ENCODE data around the gene SCG2. TPM values are rescaled to one million over a fixed set of nuclear protein-coding genes. Genes with fewer than 3 reads are reported as not detected.

Gene SCG2
- total RNA-seq, 3 donors from 2014 or later = 3.5 to 11.5 (median 4.2) TPM

GRCh38 chr2:223633656-223634055 lies 31.5 kb upstream of the SCG2 start:
- intact Hi-C loops (cut with DNase I, micrococcal nuclease) = no loop called here
- Histone ChIP-seq H3K9me3 (no peaks in the 10 kb centered on the region), H3K4me1 (ENCODE audit: low read depth) (no peaks in the 10 kb centered on the region), H3K36me3 (ENCODE audit: low read depth) (no peaks in the 10 kb centered on the region), H3K4me3 (no peak overlapping the region)
- ATAC-seq (no peak), DNase-seq (no peak)
- TF ChIP-seq CTCF (IDR thresholded peaks at IDR 0.05) = no peak

GRCh38 chr2:223632826-223633225 lies 30.7 kb upstream of the SCG2 start:
- DNase-seq (no peak), ATAC-seq (no peak)
- Histone ChIP-seq H3K4me3 (no peak overlapping the region), H3K9me3 (no peaks in the 10 kb centered on the region), H3K4me1 (ENCODE audit: low read depth) (no peaks in the 10 kb centered on the region), H3K36me3 (ENCODE audit: low read depth) (no peaks in the 10 kb centered on the region)
- intact Hi-C loops (cut with DNase I, micrococcal nuclease) = no loop called here
- no peak for TF ChIP-seq CTCF (IDR thresholded peaks at IDR 0.05)

GRCh38 chr2:223626716-223627115 lies 24.6 kb upstream of the SCG2 start:
- no peak for TF ChIP-seq CTCF (IDR thresholded peaks at IDR 0.05)
- H3K4me3 ChIP-seq = no peak overlapping the region
- ATAC-seq (no peak), DNase-seq (no peak)
- intact Hi-C loops (cut with DNase I, micrococcal nuclease) = no loop called here
- H3K9me3 ChIP-seq = no peaks in the 10 kb centered on the region
- no peaks in the 10 kb centered on the region for H3K36me3 ChIP-seq (ENCODE audit: low read depth)
- H3K4me1 ChIP-seq (ENCODE audit: low read depth) = no peaks in the 10 kb centered on the region

- no peaks in the 10 kb centered on the region for H3K4me1 ChIP-seq (ENCODE audit: low read depth)
- H3K9me3 ChIP-seq = no peaks in the 10 kb centered on the region
- no peak overlapping the region for H3K4me3 ChIP-seq
- no peak for TF ChIP-seq CTCF (IDR thresholded peaks at IDR 0.05)
- intact Hi-C loops (cut with DNase I, micrococcal nuclease) = no loop called here
- no peak for ATAC-seq
- no peaks in the 10 kb centered on the region for H3K36me3 ChIP-seq (ENCODE audit: low read depth)
- DNase-seq = no peak
These were observed 23.5 kb upstream of the SCG2 start for GRCh38 chr2:223625652-223626051.

GRCh38 chr2:223621901-223622300 lies 19.7 kb upstream of the SCG2 start:
- ATAC-seq = no peak

More at GRCh38 chr2:223621901-223622300, 19.7 kb upstream of the SCG2 start:
- no peak for TF ChIP-seq CTCF (IDR thresholded peaks at IDR 0.05)
- Histone ChIP-seq H3K9me3 (no peaks in the 10 kb centered on the region), H3K4me1 (ENCODE audit: low read depth) (no peaks in the 10 kb centered on the region), H3K4me3 (no peak overlapping the region), H3K36me3 (ENCODE audit: low read depth) (no peaks in the 10 kb centered on the region)
- no peak for DNase-seq
- intact Hi-C loops (cut with DNase I, micrococcal nuclease) = no loop called here
